HL-60 (cell line): Measurements from ENCODE around the gene HMCN1.

Source experiments
- DNase-seq, 2 experiments: peaks; one replicate each; pipeline ENCODE4 v3.0.0-alpha.2; 2010 to 2020; ENCODE audit warnings: low read depth in 1 of 2, low spot score in 1 of 2
- H3K27ac ChIP-seq: fragments of 250-450 bp; sonication (Bioruptor Pico); replicated peaks from 2 replicates; pipeline ENCODE4 v1.5.1; 2020; ENCODE audit warnings: mild to moderate bottlenecking, moderate library complexity
- H3K27me3 ChIP-seq: fragments of 250-450 bp; sonication (Bioruptor Pico); 2 replicates; pipeline ENCODE4 v1.5.1; 2021; ENCODE audit warnings: mild to moderate bottlenecking, moderate library complexity; ENCODE audit not compliant: insufficient read depth, poor library complexity, severe bottlenecking
- H3K4me3 ChIP-seq: replicated peaks from 2 replicates; pipeline ENCODE4 v1.5.1; 2011; ENCODE audit warnings: mild to moderate bottlenecking, control low read depth, low read length; ENCODE audit not compliant: insufficient read depth
- GABPA ChIP-seq: IDR thresholded peaks from 2 replicates; pipeline ENCODE4 v1.6.1; 2012; ENCODE audit warnings: low read depth
- POLR2AphosphoS5 ChIP-seq: IDR thresholded peaks from 2 replicates; pipeline ENCODE4 v1.6.1; 2012; ENCODE audit warnings: low read depth
- SPI1 ChIP-seq: IDR thresholded peaks from 2 replicates; pipeline ENCODE4 v1.6.1; 2012; ENCODE audit warnings: low read depth, mild to moderate bottlenecking, borderline replicate concordance
- TF ChIP-seq, protein P1 (sequence below): IDR thresholded peaks from one replicate; pipeline ENCODE4 v1.5.1; 2011; ENCODE audit warnings: low read length, control low read depth, inconsistent platforms; ENCODE audit not compliant: insufficient read depth
- TF ChIP-seq, protein P2 (sequence below): IDR thresholded peaks from 2 replicates; pipeline ENCODE4 v1.6.1; 2012; ENCODE audit warnings: low read depth; ENCODE audit not compliant: insufficient replicate concordance

Gene HMCN1

DNA sequence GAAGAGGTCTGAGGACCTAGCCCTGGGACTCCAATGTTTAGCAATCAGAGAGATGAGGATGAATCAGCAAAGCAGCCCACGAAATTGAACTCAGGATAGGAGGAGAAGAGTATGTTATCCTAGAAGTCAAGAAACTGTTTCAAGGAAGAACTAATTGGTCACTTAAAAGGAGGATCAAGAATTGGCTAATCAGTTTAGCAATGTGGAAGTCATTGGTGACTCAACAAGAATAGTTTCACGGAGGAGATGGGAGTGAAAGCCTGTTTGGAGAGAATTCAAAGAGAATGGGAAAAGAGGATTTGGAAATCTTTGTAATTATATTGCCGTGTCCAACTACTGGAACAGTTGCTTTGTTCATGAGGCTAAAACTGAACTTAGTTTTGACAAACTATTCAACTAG, 7.4 kb downstream of the HMCN1 start:
- no peak overlapping the region for H3K27ac ChIP-seq
- TF ChIP-seq POLR2AphosphoS5 = no peak
- DNase-seq = no peak
- peaks cover 5% of the 10 kb centered on the region for H3K27me3 ChIP-seq
- no peak overlapping the region for H3K4me3 ChIP-seq

GRCh38 chr1:185742403-185742802, 8.2 kb downstream of the HMCN1 start:
- no peak for DNase-seq
- peaks cover 5% of the 10 kb centered on the region for H3K27me3 ChIP-seq
- H3K27ac ChIP-seq = no peak overlapping the region
- TF ChIP-seq, protein P1, sequence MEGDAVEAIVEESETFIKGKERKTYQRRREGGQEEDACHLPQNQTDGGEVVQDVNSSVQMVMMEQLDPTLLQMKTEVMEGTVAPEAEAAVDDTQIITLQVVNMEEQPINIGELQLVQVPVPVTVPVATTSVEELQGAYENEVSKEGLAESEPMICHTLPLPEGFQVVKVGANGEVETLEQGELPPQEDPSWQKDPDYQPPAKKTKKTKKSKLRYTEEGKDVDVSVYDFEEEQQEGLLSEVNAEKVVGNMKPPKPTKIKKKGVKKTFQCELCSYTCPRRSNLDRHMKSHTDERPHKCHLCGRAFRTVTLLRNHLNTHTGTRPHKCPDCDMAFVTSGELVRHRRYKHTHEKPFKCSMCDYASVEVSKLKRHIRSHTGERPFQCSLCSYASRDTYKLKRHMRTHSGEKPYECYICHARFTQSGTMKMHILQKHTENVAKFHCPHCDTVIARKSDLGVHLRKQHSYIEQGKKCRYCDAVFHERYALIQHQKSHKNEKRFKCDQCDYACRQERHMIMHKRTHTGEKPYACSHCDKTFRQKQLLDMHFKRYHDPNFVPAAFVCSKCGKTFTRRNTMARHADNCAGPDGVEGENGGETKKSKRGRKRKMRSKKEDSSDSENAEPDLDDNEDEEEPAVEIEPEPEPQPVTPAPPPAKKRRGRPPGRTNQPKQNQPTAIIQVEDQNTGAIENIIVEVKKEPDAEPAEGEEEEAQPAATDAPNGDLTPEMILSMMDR = no peak
- TF ChIP-seq GABPA = no peak
- TF ChIP-seq, protein P2, sequence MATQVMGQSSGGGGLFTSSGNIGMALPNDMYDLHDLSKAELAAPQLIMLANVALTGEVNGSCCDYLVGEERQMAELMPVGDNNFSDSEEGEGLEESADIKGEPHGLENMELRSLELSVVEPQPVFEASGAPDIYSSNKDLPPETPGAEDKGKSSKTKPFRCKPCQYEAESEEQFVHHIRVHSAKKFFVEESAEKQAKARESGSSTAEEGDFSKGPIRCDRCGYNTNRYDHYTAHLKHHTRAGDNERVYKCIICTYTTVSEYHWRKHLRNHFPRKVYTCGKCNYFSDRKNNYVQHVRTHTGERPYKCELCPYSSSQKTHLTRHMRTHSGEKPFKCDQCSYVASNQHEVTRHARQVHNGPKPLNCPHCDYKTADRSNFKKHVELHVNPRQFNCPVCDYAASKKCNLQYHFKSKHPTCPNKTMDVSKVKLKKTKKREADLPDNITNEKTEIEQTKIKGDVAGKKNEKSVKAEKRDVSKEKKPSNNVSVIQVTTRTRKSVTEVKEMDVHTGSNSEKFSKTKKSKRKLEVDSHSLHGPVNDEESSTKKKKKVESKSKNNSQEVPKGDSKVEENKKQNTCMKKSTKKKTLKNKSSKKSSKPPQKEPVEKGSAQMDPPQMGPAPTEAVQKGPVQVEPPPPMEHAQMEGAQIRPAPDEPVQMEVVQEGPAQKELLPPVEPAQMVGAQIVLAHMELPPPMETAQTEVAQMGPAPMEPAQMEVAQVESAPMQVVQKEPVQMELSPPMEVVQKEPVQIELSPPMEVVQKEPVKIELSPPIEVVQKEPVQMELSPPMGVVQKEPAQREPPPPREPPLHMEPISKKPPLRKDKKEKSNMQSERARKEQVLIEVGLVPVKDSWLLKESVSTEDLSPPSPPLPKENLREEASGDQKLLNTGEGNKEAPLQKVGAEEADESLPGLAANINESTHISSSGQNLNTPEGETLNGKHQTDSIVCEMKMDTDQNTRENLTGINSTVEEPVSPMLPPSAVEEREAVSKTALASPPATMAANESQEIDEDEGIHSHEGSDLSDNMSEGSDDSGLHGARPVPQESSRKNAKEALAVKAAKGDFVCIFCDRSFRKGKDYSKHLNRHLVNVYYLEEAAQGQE = no peak
- no peak for TF ChIP-seq POLR2AphosphoS5
- no peak overlapping the region for H3K4me3 ChIP-seq

GRCh38 chr1:185745165-185745564, 11.0 kb downstream of the HMCN1 start:
- Histone ChIP-seq H3K4me3 (no peak overlapping the region), H3K27me3 (no peaks in the 10 kb centered on the region), H3K27ac (no peak overlapping the region)
- no peak for TF ChIP-seq POLR2AphosphoS5
- TF ChIP-seq, protein P1 = no peak
- TF ChIP-seq SPI1 = no peak
- TF ChIP-seq, protein P2 = no peak
- DNase-seq = no peak

- Histone ChIP-seq H3K27me3 (no peaks in the 10 kb centered on the region), H3K27ac (no peak overlapping the region), H3K4me3 (no peak overlapping the region)
- TF ChIP-seq POLR2AphosphoS5 (no peak), SPI1 (no peak), GABPA (no peak)
- TF ChIP-seq, protein P2 = no peak
- TF ChIP-seq, protein P1 = no peak
- no peak for DNase-seq
Measured at GRCh38 chr1:185759061-185759460, 24.9 kb downstream of the HMCN1 start.
